Stimulated activated naive CD4-positive, alpha-beta T cell treated with Interleukin-2 at 50 U/mL for 16 hours (primary cell): ENCODE data around the gene TRAPPC2.

Experiments used
- DNase-seq: peaks from one replicate; lab custom pipeline; 2025; lab: John Stamatoyannopoulos, UW

TRAPPC2 gene

GRCh38 chrX:13734278-13735172, at the start of gene TRAPPC2, which contains the start of gene OFD1:
Gene TRAPPC2 (minus strand): TSS chrX:13734620. CDS start chrX:13719963, 14,657 bp downstream.
Gene OFD1 (plus strand): TSS chrX:13734748. CDS start chrX:13735072, 324 bp downstream.
- peak; percentile 87 for DNase-seq

GRCh38 chrX:13780868-13781427, 46.5 kb upstream of the TRAPPC2 start:
- no peak for DNase-seq

- DNase-seq: no peak
Observed at GRCh38 chrX:13778916-13779315, 44.5 kb upstream of the TRAPPC2 start.

GRCh38 chrX:13776387-13776786, 42.0 kb upstream of the TRAPPC2 start:
- DNase-seq: no peak

GRCh38 chrX:13775837-13776236, 41.4 kb upstream of the TRAPPC2 start:
- no peak for DNase-seq

- DNase-seq: no peak
Observed at GRCh38 chrX:13774696-13775095, 40.3 kb upstream of the TRAPPC2 start.

- DNase-seq: no peak
Observed at GRCh38 chrX:13770013-13770535, 35.7 kb upstream of the TRAPPC2 start.

- no peak for DNase-seq
Observed at GRCh38 chrX:13768939-13769338, 34.5 kb upstream of the TRAPPC2 start.

- DNase-seq: no peak
Observed at GRCh38 chrX:13764765-13765164, 30.3 kb upstream of the TRAPPC2 start.

- DNase-seq: no peak
Observed at GRCh38 chrX:13764281-13764680, 29.9 kb upstream of the TRAPPC2 start.

GRCh38 chrX:13763489-13763888, 29.1 kb upstream of the TRAPPC2 start:
- no peak for DNase-seq

- no peak for DNase-seq
Observed at GRCh38 chrX:13761606-13762414, 27.4 kb upstream of the TRAPPC2 start.

- DNase-seq: no peak
Observed at GRCh38 chrX:13760426-13760825, 26.0 kb upstream of the TRAPPC2 start.

GRCh38 chrX:13759152-13759718, 24.8 kb upstream of the TRAPPC2 start:
- DNase-seq: no peak

GRCh38 chrX:13756381-13756780, 22.0 kb upstream of the TRAPPC2 start:
- DNase-seq: no peak

- no peak for DNase-seq
Observed at GRCh38 chrX:13755254-13755653, 20.8 kb upstream of the TRAPPC2 start.

GRCh38 chrX:13754765-13755164, 20.3 kb upstream of the TRAPPC2 start:
- DNase-seq: no peak

- no peak for DNase-seq
Observed at GRCh38 chrX:13752646-13753045, 18.2 kb upstream of the TRAPPC2 start.

GRCh38 chrX:13752141-13752540, 17.7 kb upstream of the TRAPPC2 start:
- DNase-seq: no peak

- DNase-seq: no peak
Observed at GRCh38 chrX:13750812-13751211, 16.4 kb upstream of the TRAPPC2 start.

GRCh38 chrX:13750204-13750603, 15.8 kb upstream of the TRAPPC2 start:
- no peak for DNase-seq

- no peak for DNase-seq
Observed at GRCh38 chrX:13748486-13748885, 14.1 kb upstream of the TRAPPC2 start.
